ENCODE measurements around the gene CEP112. TPM values are rescaled to one million over a fixed set of nuclear protein-coding genes. Genes with fewer than 3 reads are reported as not detected.

Gene CEP112
- total RNA-seq, 2 donors from 2014 or later: 5.9 to 6.2 TPM

GRCh38 chr17:65941356-65941899, 250.5 kb downstream of the CEP112 start:
- H3K27ac ChIP-seq: no peak overlapping the region
- no peak overlapping the region for H3K9ac ChIP-seq (ENCODE audit: low read depth in 2 of 2, low read length in 2 of 2)
- H3K4me3 ChIP-seq: no peak overlapping the region
- no peak for DNase-seq
- TF ChIP-seq CTCF (IDR thresholded peaks at IDR 0.05): peak; percentile 23
- H3K4me1 ChIP-seq: no peaks in the 10 kb centered on the region
- no peaks in the 10 kb centered on the region for H3K36me3 ChIP-seq
- intact Hi-C loops (cut with DNase I): no loop called here
- H3K27me3 ChIP-seq: no peaks in the 10 kb centered on the region
- no peaks in the 10 kb centered on the region for H3K9me3 ChIP-seq

GRCh38 chr17:65936013-65936412, 255.9 kb downstream of the CEP112 start:
- Histone ChIP-seq H3K27me3 (no peaks in the 10 kb centered on the region), H3K27ac (no peak overlapping the region), H3K9me3 (no peaks in the 10 kb centered on the region), H3K4me1 (no peaks in the 10 kb centered on the region), H3K4me3 (no peak overlapping the region), H3K36me3 (no peaks in the 10 kb centered on the region), H3K9ac (ENCODE audit: low read depth in 2 of 2, low read length in 2 of 2) (no peak overlapping the region)
- TF ChIP-seq CTCF (IDR thresholded peaks at IDR 0.05): no peak
- no peak for DNase-seq
- intact Hi-C loops (cut with DNase I): no loop called here

- Histone ChIP-seq H3K4me3 (no peak overlapping the region), H3K27ac (no peak overlapping the region), H3K4me1 (no peaks in the 10 kb centered on the region), H3K27me3 (no peaks in the 10 kb centered on the region), H3K9ac (ENCODE audit: low read depth in 2 of 2, low read length in 2 of 2) (no peak overlapping the region), H3K36me3 (no peaks in the 10 kb centered on the region), H3K9me3 (no peaks in the 10 kb centered on the region)
- DNase-seq: no peak
- no peak for TF ChIP-seq CTCF (IDR thresholded peaks at IDR 0.05)
- intact Hi-C loops (cut with DNase I): no loop called here
Measured at GRCh38 chr17:65933290-65933689, 258.6 kb downstream of the CEP112 start.

- H3K9ac ChIP-seq (ENCODE audit: low read depth in 2 of 2, low read length in 2 of 2): no peak overlapping the region
- DNase-seq: no peak
- no peaks in the 10 kb centered on the region for H3K4me1 ChIP-seq
- no peaks in the 10 kb centered on the region for H3K27me3 ChIP-seq
- no peak for TF ChIP-seq CTCF (IDR thresholded peaks at IDR 0.05)
- no peak overlapping the region for H3K4me3 ChIP-seq
- no peak overlapping the region for H3K27ac ChIP-seq
- H3K9me3 ChIP-seq: no peaks in the 10 kb centered on the region
- intact Hi-C loops (cut with DNase I): no loop called here
- no peaks in the 10 kb centered on the region for H3K36me3 ChIP-seq
Measured at GRCh38 chr17:65931246-65932149, 260.4 kb downstream of the CEP112 start.

- Histone ChIP-seq H3K9ac (ENCODE audit: low read depth in 2 of 2, low read length in 2 of 2) (no peak overlapping the region), H3K9me3 (no peaks in the 10 kb centered on the region), H3K36me3 (no peaks in the 10 kb centered on the region), H3K4me3 (no peak overlapping the region), H3K27ac (no peak overlapping the region), H3K4me1 (no peaks in the 10 kb centered on the region), H3K27me3 (no peaks in the 10 kb centered on the region)
- no peak for TF ChIP-seq CTCF (IDR thresholded peaks at IDR 0.05)
- DNase-seq: no peak
- intact Hi-C loops (cut with DNase I): no loop called here
Measured at GRCh38 chr17:65930140-65930730, 261.7 kb downstream of the CEP112 start.
